ENCODE measurements around the gene ARFIP1. TPM values are rescaled to one million over a fixed set of nuclear protein-coding genes. Genes with fewer than 3 reads are reported as not detected.
A peak's percentile ranks its signal among the peaks of the same experiment; 100 is the strongest.

The ARFIP1 gene
- total RNA-seq, 1 donor from 2014 or later: 13.0 TPM

GRCh38 chr4:152901205-152901604 lies 121.5 kb downstream of the ARFIP1 start:
- Mint-ChIP-seq H3K4me1 (no peaks in the 10 kb centered on the region), H3K9me3 (peaks cover 3% of the 10 kb centered on the region), H3K27ac (no peak overlapping the region), H3K36me3 (ENCODE audit: low read depth) (peaks cover 6% of the 10 kb centered on the region), H3K27me3 (no peaks in the 10 kb centered on the region), H3K4me3 (no peak overlapping the region)
- intact Hi-C loops (cut with micrococcal nuclease): no loop called here
- no peak for DNase-seq

DNA sequence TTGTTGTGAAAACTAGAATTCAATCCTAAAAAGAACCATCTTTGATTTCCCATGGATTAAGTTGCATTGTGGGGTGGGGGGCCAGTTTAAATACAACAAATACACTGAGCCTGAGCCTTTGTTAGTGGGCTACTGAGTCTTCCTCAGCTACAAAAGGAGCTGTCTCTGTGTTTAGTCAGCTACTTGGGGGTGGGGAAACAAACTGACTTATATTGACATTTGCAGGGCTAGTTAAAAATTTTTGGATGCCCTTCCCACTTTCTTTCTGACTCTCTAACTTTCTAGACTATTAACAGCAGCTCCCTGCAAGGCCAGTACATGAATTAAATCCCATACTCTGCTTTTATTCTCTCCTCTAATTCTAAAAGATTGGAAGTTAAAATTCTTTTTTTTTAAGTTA lies 123.9 kb downstream of the ARFIP1 start:
- H3K27ac Mint-ChIP-seq: no peak overlapping the region

GRCh38 chr4:152909901-152910300 lies 130.1 kb downstream of the ARFIP1 start:
- intact Hi-C loops (cut with micrococcal nuclease): no loop called here
- Mint-ChIP-seq H3K36me3 (ENCODE audit: low read depth) (peaks cover 10% of the 10 kb centered on the region), H3K27me3 (no peaks in the 10 kb centered on the region), H3K4me1 (no peaks in the 10 kb centered on the region), H3K27ac (no peak overlapping the region), H3K4me3 (no peak overlapping the region), H3K9me3 (no peaks in the 10 kb centered on the region)
- no peak for DNase-seq

More for the DNA sequence above, 123.9 kb downstream of the ARFIP1 start:
- H3K4me1 Mint-ChIP-seq: no peaks in the 10 kb centered on the region
- no peak overlapping the region for H3K4me3 Mint-ChIP-seq
- H3K36me3 Mint-ChIP-seq (ENCODE audit: low read depth): peaks cover 10% of the 10 kb centered on the region
- intact Hi-C loops (cut with micrococcal nuclease): no loop called here
- peaks cover 3% of the 10 kb centered on the region for H3K9me3 Mint-ChIP-seq
- H3K27me3 Mint-ChIP-seq: no peaks in the 10 kb centered on the region
- DNase-seq: no peak

- intact Hi-C loops (cut with micrococcal nuclease): no loop called here
- H3K36me3 Mint-ChIP-seq (ENCODE audit: low read depth): peaks cover 10% of the 10 kb centered on the region
- H3K4me3 Mint-ChIP-seq: no peak overlapping the region
Measured at GRCh38 chr4:152910521-152910920, 130.8 kb downstream of the ARFIP1 start.

DNA sequence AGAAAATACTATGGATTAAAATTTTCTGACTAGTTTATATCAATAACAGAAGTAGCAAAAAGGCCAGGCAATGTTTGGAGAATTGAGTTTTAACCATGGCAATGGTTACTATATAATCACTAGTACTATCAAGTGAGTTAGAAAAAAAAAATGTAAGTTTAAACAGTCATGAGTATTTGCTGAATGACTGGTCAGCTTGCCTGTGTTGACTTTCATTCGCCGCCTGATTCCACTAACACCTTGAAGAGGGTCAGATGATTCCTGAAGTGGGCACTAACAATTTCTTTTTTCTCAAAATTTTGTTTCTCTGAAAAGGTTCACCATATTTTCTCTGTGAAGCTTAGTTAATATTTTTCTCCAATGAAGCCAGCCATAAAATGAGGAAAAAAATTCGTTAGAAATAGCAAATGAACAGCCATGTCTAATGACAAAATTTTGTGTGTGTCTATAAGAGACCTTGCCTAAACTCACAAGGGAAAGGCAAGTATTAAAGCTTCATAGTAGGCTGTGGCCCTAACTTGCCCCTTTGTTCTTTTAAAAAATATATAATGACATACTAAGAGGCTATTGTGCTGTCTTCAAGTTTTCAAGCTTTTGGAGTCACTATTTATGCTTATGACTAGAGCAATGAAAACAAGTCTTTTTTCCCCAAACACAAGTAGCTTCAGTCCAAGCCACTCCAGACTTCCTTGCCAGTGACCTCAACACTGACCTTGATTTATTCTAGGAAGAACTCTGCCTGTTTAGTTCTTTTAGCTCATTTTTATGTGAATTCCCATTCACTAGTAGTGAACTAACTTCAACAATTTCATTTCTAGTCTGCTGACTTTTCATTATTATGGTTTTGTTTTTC lies 138.0 kb downstream of the ARFIP1 start:
- H3K27ac Mint-ChIP-seq: no peak overlapping the region
- intact Hi-C loops (cut with micrococcal nuclease): no loop called here
- H3K9me3 Mint-ChIP-seq: peaks cover 18% of the 10 kb centered on the region
- peaks cover 5% of the 10 kb centered on the region for H3K36me3 Mint-ChIP-seq (ENCODE audit: low read depth)
- H3K4me3 Mint-ChIP-seq: no peak overlapping the region
- H3K4me1 Mint-ChIP-seq: no peaks in the 10 kb centered on the region
- no peaks in the 10 kb centered on the region for H3K27me3 Mint-ChIP-seq
- no peak for DNase-seq

More at GRCh38 chr4:152910521-152910920, 130.8 kb downstream of the ARFIP1 start:
- Mint-ChIP-seq H3K27ac (no peak overlapping the region), H3K9me3 (no peaks in the 10 kb centered on the region), H3K27me3 (no peaks in the 10 kb centered on the region), H3K4me1 (no peaks in the 10 kb centered on the region)
- DNase-seq: no peak

DNA sequence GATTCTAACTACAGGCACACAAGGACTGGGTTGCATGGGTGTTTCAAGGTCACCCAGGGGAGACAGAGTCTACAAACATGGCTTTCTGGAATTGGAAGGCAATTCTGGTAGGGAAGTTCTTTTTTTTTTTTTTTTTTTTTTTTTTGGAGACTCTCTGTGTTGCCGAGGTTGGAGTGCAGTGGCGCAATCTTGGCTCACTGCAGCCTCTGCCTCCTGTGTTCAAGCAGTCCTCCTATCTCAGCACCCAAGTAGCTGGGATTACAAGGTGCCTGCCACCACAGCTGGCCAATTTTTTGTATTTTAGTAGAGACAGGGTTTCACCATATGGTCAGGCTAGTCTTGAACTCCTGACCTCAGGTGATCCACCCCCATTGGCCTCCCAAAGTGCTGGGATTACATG lies 140.1 kb downstream of the ARFIP1 start:
- H3K4me3 Mint-ChIP-seq: no peak overlapping the region
- no peaks in the 10 kb centered on the region for H3K4me1 Mint-ChIP-seq
- H3K27ac Mint-ChIP-seq: no peak overlapping the region
- H3K36me3 Mint-ChIP-seq (ENCODE audit: low read depth): peaks cover 5% of the 10 kb centered on the region
- intact Hi-C loops (cut with micrococcal nuclease): no loop called here
- H3K9me3 Mint-ChIP-seq: peaks cover 18% of the 10 kb centered on the region
- no peak for DNase-seq
- H3K27me3 Mint-ChIP-seq: no peaks in the 10 kb centered on the region

GRCh38 chr4:152920768-152921167 lies 141.0 kb downstream of the ARFIP1 start:
- peaks cover 18% of the 10 kb centered on the region for H3K9me3 Mint-ChIP-seq
- intact Hi-C loops (cut with micrococcal nuclease): no loop called here
- no peak for DNase-seq
- H3K4me3 Mint-ChIP-seq: no peak overlapping the region
- peaks cover 3% of the 10 kb centered on the region for H3K27me3 Mint-ChIP-seq
- no peak overlapping the region for H3K27ac Mint-ChIP-seq
- peaks cover 5% of the 10 kb centered on the region for H3K36me3 Mint-ChIP-seq (ENCODE audit: low read depth)
- no peaks in the 10 kb centered on the region for H3K4me1 Mint-ChIP-seq

- Mint-ChIP-seq H3K36me3 (ENCODE audit: low read depth) (peaks cover 5% of the 10 kb centered on the region), H3K4me3 (no peak overlapping the region), H3K4me1 (no peaks in the 10 kb centered on the region)
Measured at GRCh38 chr4:152921284-152921683, 141.5 kb downstream of the ARFIP1 start.

GRCh38 chr4:152925851-152926250 lies 146.1 kb downstream of the ARFIP1 start:
- no peak overlapping the region for H3K4me3 Mint-ChIP-seq
- no peaks in the 10 kb centered on the region for H3K4me1 Mint-ChIP-seq
- H3K36me3 Mint-ChIP-seq (ENCODE audit: low read depth): peaks cover 3% of the 10 kb centered on the region
- H3K27ac Mint-ChIP-seq: no peak overlapping the region
- H3K27me3 Mint-ChIP-seq: peaks cover 17% of the 10 kb centered on the region
- DNase-seq: no peak
- peaks cover 6% of the 10 kb centered on the region for H3K9me3 Mint-ChIP-seq
- intact Hi-C loops (cut with micrococcal nuclease): no loop called here

More at GRCh38 chr4:152921284-152921683, 141.5 kb downstream of the ARFIP1 start:
- Mint-ChIP-seq H3K9me3 (peaks cover 18% of the 10 kb centered on the region), H3K27ac (no peak overlapping the region), H3K27me3 (peaks cover 5% of the 10 kb centered on the region)
- intact Hi-C loops (cut with micrococcal nuclease): no loop called here
- DNase-seq: no peak

- no peak overlapping the region for H3K27ac Mint-ChIP-seq
- H3K4me1 Mint-ChIP-seq: no peaks in the 10 kb centered on the region
- peaks cover 1% of the 10 kb centered on the region for H3K9me3 Mint-ChIP-seq
- H3K36me3 Mint-ChIP-seq (ENCODE audit: low read depth): no peaks in the 10 kb centered on the region
- DNase-seq: no peak
- intact Hi-C loops (cut with micrococcal nuclease): no loop called here
- no peak overlapping the region for H3K4me3 Mint-ChIP-seq
- peaks cover 24% of the 10 kb centered on the region for H3K27me3 Mint-ChIP-seq
Measured at GRCh38 chr4:152926959-152927358, 147.2 kb downstream of the ARFIP1 start.

- Mint-ChIP-seq H3K36me3 (ENCODE audit: low read depth) (no peaks in the 10 kb centered on the region), H3K27ac (no peak overlapping the region), H3K27me3 (peaks cover 26% of the 10 kb centered on the region), H3K9me3 (no peaks in the 10 kb centered on the region), H3K4me3 (no peak overlapping the region), H3K4me1 (no peaks in the 10 kb centered on the region)
- intact Hi-C loops (cut with micrococcal nuclease): no loop called here
- DNase-seq: no peak
Measured at GRCh38 chr4:152927737-152928136, 148.0 kb downstream of the ARFIP1 start.

GRCh38 chr4:152928286-152928685 lies 148.5 kb downstream of the ARFIP1 start:
- intact Hi-C loops (cut with micrococcal nuclease): no loop called here
- Mint-ChIP-seq H3K27ac (no peak overlapping the region), H3K36me3 (ENCODE audit: low read depth) (no peaks in the 10 kb centered on the region), H3K4me1 (no peaks in the 10 kb centered on the region), H3K4me3 (no peak overlapping the region), H3K9me3 (no peaks in the 10 kb centered on the region), H3K27me3 (peaks cover 32% of the 10 kb centered on the region)
- DNase-seq: no peak

DNA sequence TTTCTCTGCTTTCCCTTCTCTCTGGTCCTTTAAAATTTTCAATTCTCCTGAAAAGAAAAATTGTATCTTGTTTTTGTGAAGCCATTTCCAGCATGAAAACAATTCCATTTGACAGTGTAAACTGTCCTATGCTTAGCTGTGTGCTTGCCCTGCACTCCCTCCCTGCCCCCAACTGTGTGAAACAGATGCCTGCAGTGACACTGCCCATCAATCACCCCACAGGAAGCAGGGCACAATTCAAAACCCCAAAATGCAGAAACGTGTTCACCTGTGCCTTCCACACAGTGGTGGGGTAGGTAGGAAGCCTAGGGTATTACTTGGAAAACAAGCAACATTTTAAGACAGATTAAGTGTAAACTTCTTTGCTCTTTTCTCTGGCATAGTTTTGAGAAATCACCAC lies 150.1 kb downstream of the ARFIP1 start:
- H3K27me3 Mint-ChIP-seq: peaks cover 47% of the 10 kb centered on the region
- H3K4me1 Mint-ChIP-seq: no peaks in the 10 kb centered on the region
- H3K27ac Mint-ChIP-seq: no peak overlapping the region
- DNase-seq: no peak
- H3K9me3 Mint-ChIP-seq: no peaks in the 10 kb centered on the region
- no peaks in the 10 kb centered on the region for H3K36me3 Mint-ChIP-seq (ENCODE audit: low read depth)
- no peak overlapping the region for H3K4me3 Mint-ChIP-seq
- intact Hi-C loops (cut with micrococcal nuclease): no loop called here

DNA sequence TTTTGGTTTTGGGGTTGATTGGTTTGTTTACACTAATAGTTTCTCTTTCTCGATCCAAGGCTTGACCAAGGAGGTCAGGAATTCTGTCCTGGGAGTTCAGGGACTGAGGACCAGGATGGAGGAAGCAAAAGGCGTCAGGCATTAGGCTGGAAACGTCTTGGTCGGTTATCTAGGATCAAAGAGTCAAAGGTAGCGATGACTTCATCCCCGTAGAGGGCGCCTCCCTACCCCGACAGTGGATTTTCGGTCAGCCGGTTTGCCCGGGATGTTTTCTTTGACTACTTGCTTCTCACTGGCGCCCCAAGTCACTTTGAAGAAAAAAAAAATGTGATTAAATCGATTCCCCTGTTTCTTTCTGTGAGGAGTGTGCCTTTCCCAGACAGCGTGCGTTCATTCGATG lies 155.4 kb downstream of the ARFIP1 start:
- intact Hi-C loops (cut with micrococcal nuclease): loop anchor here (5.0 kb wide), 1 partner anchor 158 kb away; the partner anchor contains the start of genes ARFIP1 and TIGD4
- Mint-ChIP-seq H3K27me3 (peaks cover 64% of the 10 kb centered on the region), H3K4me1 (peaks cover 14% of the 10 kb centered on the region), H3K4me3 (peak overlapping the region; percentile 66), H3K27ac (peak overlapping the region; percentile 4), H3K9me3 (no peaks in the 10 kb centered on the region), H3K36me3 (ENCODE audit: low read depth) (peaks cover 1% of the 10 kb centered on the region)
- peak; percentile 72 for DNase-seq
